OCI-LY3 (cell line): Measurements from ENCODE around the gene CRAMP1.

ENCODE experiments used
- EZH2phosphoT487 ChIP-seq: fragments of 200-600 bp; shearing (Covaris generic); IDR thresholded peaks from 2 replicates; pipeline ENCODE4 v1.6.1; 2018; ENCODE audit warnings: antibody characterized with exemption, mixed run types, low read depth
- TF ChIP-seq, protein P1 (sequence below): fragments of 200-600, 300-600 bp; sonication (generic); IDR thresholded peaks from 2 replicates; pipeline ENCODE4 v1.5.1; 2014; ENCODE audit warnings: antibody characterized with exemption, low read length, low read depth

DNA sequence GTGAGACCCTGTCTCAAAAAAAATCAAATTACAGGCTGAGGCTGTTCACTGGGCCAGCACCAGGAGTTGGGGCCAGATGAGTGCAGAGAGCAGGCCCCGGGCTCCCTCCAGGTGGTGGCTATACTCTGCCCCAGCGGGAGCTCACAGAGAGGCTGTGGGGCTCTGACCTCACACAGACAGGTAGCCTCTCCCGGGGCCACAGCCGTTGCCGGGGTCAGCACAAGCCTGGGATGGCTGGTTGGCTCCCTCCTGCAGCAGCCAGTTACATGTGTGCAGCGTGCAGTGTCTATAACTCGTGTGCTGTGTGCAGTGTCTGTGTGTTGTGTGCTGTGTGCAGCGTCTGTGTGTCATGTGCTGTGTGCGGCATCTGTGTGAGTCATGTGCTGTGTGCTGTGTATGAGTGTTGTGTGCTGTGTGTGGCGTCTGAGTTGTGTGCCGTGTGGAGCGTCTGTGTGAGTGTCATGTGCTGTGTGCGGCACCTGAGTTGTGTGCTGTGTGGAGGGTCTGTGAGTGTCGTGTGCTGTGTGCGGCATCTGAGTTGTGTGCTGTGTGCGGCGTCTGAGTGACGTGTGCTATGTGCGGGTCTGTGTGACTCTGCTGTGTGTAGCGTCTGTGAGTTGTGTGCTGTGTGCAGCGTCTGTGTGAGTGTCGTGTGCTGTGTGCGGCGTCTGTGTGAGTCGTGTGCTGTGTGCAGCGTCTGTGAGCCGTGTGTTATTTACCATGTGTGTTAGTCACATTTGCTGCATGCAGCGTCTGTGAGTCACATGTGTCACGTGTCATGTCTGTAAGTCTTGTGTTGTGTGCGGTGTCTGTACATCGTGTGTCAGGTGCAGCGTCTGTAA is 114.7 kb downstream of the CRAMP1 start:
- TF ChIP-seq, protein P1, sequence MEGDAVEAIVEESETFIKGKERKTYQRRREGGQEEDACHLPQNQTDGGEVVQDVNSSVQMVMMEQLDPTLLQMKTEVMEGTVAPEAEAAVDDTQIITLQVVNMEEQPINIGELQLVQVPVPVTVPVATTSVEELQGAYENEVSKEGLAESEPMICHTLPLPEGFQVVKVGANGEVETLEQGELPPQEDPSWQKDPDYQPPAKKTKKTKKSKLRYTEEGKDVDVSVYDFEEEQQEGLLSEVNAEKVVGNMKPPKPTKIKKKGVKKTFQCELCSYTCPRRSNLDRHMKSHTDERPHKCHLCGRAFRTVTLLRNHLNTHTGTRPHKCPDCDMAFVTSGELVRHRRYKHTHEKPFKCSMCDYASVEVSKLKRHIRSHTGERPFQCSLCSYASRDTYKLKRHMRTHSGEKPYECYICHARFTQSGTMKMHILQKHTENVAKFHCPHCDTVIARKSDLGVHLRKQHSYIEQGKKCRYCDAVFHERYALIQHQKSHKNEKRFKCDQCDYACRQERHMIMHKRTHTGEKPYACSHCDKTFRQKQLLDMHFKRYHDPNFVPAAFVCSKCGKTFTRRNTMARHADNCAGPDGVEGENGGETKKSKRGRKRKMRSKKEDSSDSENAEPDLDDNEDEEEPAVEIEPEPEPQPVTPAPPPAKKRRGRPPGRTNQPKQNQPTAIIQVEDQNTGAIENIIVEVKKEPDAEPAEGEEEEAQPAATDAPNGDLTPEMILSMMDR: no peak
- TF ChIP-seq EZH2phosphoT487: no peak
